ENCODE measurements around the gene DNAJC30. TPM values are rescaled to one million over a fixed set of nuclear protein-coding genes. Genes with fewer than 3 reads are reported as not detected.

Gene DNAJC30
- polyA plus RNA-seq, 1 donor from 2014 or later, result 1.3 TPM

GRCh38 chr7:73647725-73648592, 35.3 kb downstream of the DNAJC30 start:
- Histone ChIP-seq H3K9me2 (ENCODE audit: insufficient read depth, low read length) (no peaks in the 10 kb centered on the region), H3K4me2 (ENCODE audit: low read length) (no peak overlapping the region), H3K9ac (ENCODE audit: low read length) (peak overlapping the region; percentile 39), H3K27me3 (ENCODE audit: insufficient read depth, low read depth, low read length) (peaks cover 44% of the 10 kb centered on the region), H3F3A (ENCODE audit: insufficient read depth, low read length, poor library complexity, severe bottlenecking) (no peaks in the 10 kb centered on the region), H3K4me3 (ENCODE audit: low read length) (peak overlapping the region; percentile 65), H3K27ac (ENCODE audit: low read length) (no peak overlapping the region), H3K9me3 (ENCODE audit: low read length) (no peaks in the 10 kb centered on the region), H4K20me1 (ENCODE audit: insufficient read depth) (no peaks in the 10 kb centered on the region), H2AFZ (ENCODE audit: low read depth, low read length) (no peak overlapping the region), H3K36me3 (ENCODE audit: insufficient read depth, low read length) (no peaks in the 10 kb centered on the region), H3K79me2 (replicated peaks; ENCODE audit: insufficient read depth, low read length) (no peaks in the 10 kb centered on the region)
- peak; percentile 44 for TF ChIP-seq CTCF (IDR thresholded peaks at IDR 0.05; ENCODE audit: poor library complexity, severe bottlenecking)
- TF ChIP-seq EZH2 (IDR thresholded peaks at IDR 0.05; ENCODE audit: borderline replicate concordance, insufficient read depth, low read length, poor library complexity, severe bottlenecking), result no peak
- TF ChIP-seq MXI1 (conservative IDR thresholded peaks at IDR 0.05; ENCODE audit: poor library complexity, severe bottlenecking), result no peak
- TF ChIP-seq SMC3 (conservative IDR thresholded peaks at IDR 0.05; ENCODE audit: poor library complexity), result peak; percentile 24

- Histone ChIP-seq H3K9me3 (ENCODE audit: low read length) (no peaks in the 10 kb centered on the region), H3K4me2 (ENCODE audit: low read length) (no peak overlapping the region), H4K20me1 (ENCODE audit: insufficient read depth) (no peaks in the 10 kb centered on the region), H3F3A (ENCODE audit: insufficient read depth, low read length, poor library complexity, severe bottlenecking) (no peaks in the 10 kb centered on the region), H3K27me3 (ENCODE audit: insufficient read depth, low read depth, low read length) (peaks cover 44% of the 10 kb centered on the region), H3K36me3 (ENCODE audit: insufficient read depth, low read length) (no peaks in the 10 kb centered on the region), H3K27ac (ENCODE audit: low read length) (no peak overlapping the region), H3K4me3 (ENCODE audit: low read length) (peak overlapping the region; percentile 65), H2AFZ (ENCODE audit: low read depth, low read length) (no peak overlapping the region), H3K79me2 (replicated peaks; ENCODE audit: insufficient read depth, low read length) (no peaks in the 10 kb centered on the region), H3K9me2 (ENCODE audit: insufficient read depth, low read length) (no peaks in the 10 kb centered on the region), H3K9ac (ENCODE audit: low read length) (no peak overlapping the region)
- TF ChIP-seq CTCF (IDR thresholded peaks at IDR 0.05; ENCODE audit: poor library complexity, severe bottlenecking), result no peak
- no peak for TF ChIP-seq POLR2AphosphoS5 (IDR thresholded peaks at IDR 0.05)
- TF ChIP-seq EP300 (conservative IDR thresholded peaks at IDR 0.05; ENCODE audit: poor library complexity, severe bottlenecking), result no peak
- no peak for TF ChIP-seq MXI1 (conservative IDR thresholded peaks at IDR 0.05; ENCODE audit: poor library complexity, severe bottlenecking)
- no peak for TF ChIP-seq SMC3 (conservative IDR thresholded peaks at IDR 0.05; ENCODE audit: poor library complexity)
- TF ChIP-seq REST (IDR thresholded peaks at IDR 0.05; ENCODE audit: borderline replicate concordance), result no peak
Measured at GRCh38 chr7:73646785-73647724, 36.2 kb downstream of the DNAJC30 start.
